BJ (cell line): Measurements from ENCODE around the gene KCNH5. TPM values are rescaled to one million over a fixed set of nuclear protein-coding genes. Genes with fewer than 3 reads are reported as not detected.
"Not testable (repeated sequence)": the region's sequence is repeated elsewhere in the genome, so short reads cannot be mapped to it uniquely, and the experiment has no call there.

Source experiments
- CTCF ChIA-PET: fragments of 350-600 bp; formaldehyde crosslinking; extraction: SDS; loops from one replicate; lab custom pipeline; 2021; ENCODE audit warnings: antibody characterized with exemption, inconsistent platforms; lab: Yijun Ruan, JAX
- POLR2A ChIA-PET: fragments of 300-600 bp; sonication (Branson Sonifier 250); formaldehyde crosslinking; extraction: SDS; loops from one replicate; lab custom pipeline; 2021; ENCODE audit warnings: antibody characterized with exemption; lab: Charles Lee
- DNase-seq: peaks from one replicate; pipeline ENCODE4 v3.0.0-alpha.2; 2011; ENCODE audit warnings: low read depth
- H3K27me3 ChIP-seq: 2 replicates; pipeline ENCODE4 v1.6.0; 2011; ENCODE audit warnings: low read length; ENCODE audit not compliant: control insufficient read depth, insufficient read depth
- H3K36me3 ChIP-seq: 2 replicates; pipeline ENCODE4 v1.5.1; 2011; ENCODE audit warnings: low read length; ENCODE audit not compliant: control insufficient read depth, insufficient read depth
- H3K4me3 ChIP-seq: 2 replicates; pipeline ENCODE4 v1.5.1; 2011; ENCODE audit warnings: low read depth, mild to moderate bottlenecking, control low read depth, low read length
- CTCF ChIP-seq: IDR thresholded peaks from 2 replicates; pipeline ENCODE4 v1.5.1; 2011; ENCODE audit warnings: low read depth, mild to moderate bottlenecking, control low read depth, inconsistent platforms, low read length, moderate library complexity; ENCODE audit not compliant: insufficient read depth
- polyA plus RNA-seq: library from polyadenylated mRNA; depleted of rRNA; stranded (reverse); fragments of >200 nt; gene quantifications from 2 replicates; pipeline ENCODE4 v1.2.3, GENCODE V29; 2011

The KCNH5 gene
- polyA plus RNA-seq, 1 experiment = 0.05 TPM

GRCh38 chr14:62763951-62764350 is 281.3 kb downstream of the KCNH5 start:
- Histone ChIP-seq H3K36me3 (no peaks in the 10 kb centered on the region), H3K4me3 (no peak overlapping the region), H3K27me3 (no peaks in the 10 kb centered on the region)
- CTCF ChIA-PET = no interaction called here
- POLR2A ChIA-PET = no interaction called here
- TF ChIP-seq CTCF = no peak
- DNase-seq = no peak

- H3K36me3 ChIP-seq = no peaks in the 10 kb centered on the region
- DNase-seq = no peak
- H3K4me3 ChIP-seq = no peak overlapping the region
- ChIA-PET CTCF (no interaction called here), POLR2A (no interaction called here)
- no peaks in the 10 kb centered on the region for H3K27me3 ChIP-seq
- TF ChIP-seq CTCF = no peak
Observed at GRCh38 chr14:62759796-62760195, 285.5 kb downstream of the KCNH5 start.

- CTCF ChIA-PET, POLR2A ChIA-PET, H3K27me3 ChIP-seq, DNase-seq, H3K4me3 ChIP-seq, H3K36me3 ChIP-seq: not testable (repeated sequence)
Observed at GRCh38 chr14:62746881-62747280, 298.4 kb downstream of the KCNH5 start.

- TF ChIP-seq CTCF = no peak
- H3K27me3 ChIP-seq = no peaks in the 10 kb centered on the region
- H3K4me3 ChIP-seq = no peak overlapping the region
- POLR2A ChIA-PET = no interaction called here
- no peak for DNase-seq
- CTCF ChIA-PET = no interaction called here
- no peaks in the 10 kb centered on the region for H3K36me3 ChIP-seq
Observed at GRCh38 chr14:62745496-62745895, 299.8 kb downstream of the KCNH5 start.

- CTCF ChIA-PET = interaction anchor here (0.7 kb wide), 1 partner anchor 13 kb away, joined by 3 read pairs; no protein-coding TSS in a partner anchor
- no peak for TF ChIP-seq CTCF
- no peak overlapping the region for H3K4me3 ChIP-seq
- no peak for DNase-seq
- H3K36me3 ChIP-seq = no peaks in the 10 kb centered on the region
- no peaks in the 10 kb centered on the region for H3K27me3 ChIP-seq
- POLR2A ChIA-PET = no interaction called here
Observed at GRCh38 chr14:62743560-62743959, 301.7 kb downstream of the KCNH5 start.

- POLR2A ChIA-PET = no interaction called here
Observed at GRCh38 chr14:62743118-62743517, 302.1 kb downstream of the KCNH5 start.

More at GRCh38 chr14:62743118-62743517, 302.1 kb downstream of the KCNH5 start:
- H3K27me3 ChIP-seq = no peaks in the 10 kb centered on the region
- no peaks in the 10 kb centered on the region for H3K36me3 ChIP-seq
- H3K4me3 ChIP-seq = no peak overlapping the region
- TF ChIP-seq CTCF = no peak
- CTCF ChIA-PET = no interaction called here
- no peak for DNase-seq
